ENCODE measurements around the gene MORN4. TPM values are rescaled to one million over a fixed set of nuclear protein-coding genes. Genes with fewer than 3 reads are reported as not detected.

MORN4 gene
- total RNA-seq, 1 experiment from 2014 or later: 10.5 TPM

DNA sequence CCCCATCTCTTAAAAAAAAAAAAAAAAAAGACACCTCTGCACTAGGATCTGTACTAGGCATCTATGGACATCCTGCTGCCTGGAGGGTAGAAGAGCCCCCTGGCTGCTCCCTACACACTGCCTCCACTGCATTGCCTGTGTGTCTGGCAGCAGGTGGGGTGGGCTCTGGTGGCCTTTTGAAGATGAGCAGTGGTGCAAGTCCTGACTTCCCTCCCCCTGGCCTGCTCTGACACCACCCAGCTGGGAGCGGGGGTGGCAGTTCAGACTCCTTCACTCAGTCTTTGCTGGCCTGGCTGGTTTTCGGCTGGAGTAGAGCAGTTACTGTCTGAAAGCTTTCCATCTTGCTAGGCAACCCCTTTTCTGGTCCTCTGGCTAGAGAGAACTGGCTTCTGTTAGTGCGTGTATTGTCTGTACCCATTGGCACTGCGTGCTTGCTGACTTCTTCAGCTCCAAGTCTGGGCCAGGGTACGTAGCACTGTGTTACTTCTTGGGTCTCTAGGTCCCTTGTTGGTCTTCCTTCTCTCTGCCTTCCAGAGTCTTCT lies 26.1 kb downstream of the MORN4 start:
- DNase-seq (ENCODE audit: low read depth): no peak
- in situ Hi-C loops (cut with HindIII; ENCODE audit: low pct_unique_long_range_greater_than_20kb, low sequenced_read_pairs): no loop called here

DNA sequence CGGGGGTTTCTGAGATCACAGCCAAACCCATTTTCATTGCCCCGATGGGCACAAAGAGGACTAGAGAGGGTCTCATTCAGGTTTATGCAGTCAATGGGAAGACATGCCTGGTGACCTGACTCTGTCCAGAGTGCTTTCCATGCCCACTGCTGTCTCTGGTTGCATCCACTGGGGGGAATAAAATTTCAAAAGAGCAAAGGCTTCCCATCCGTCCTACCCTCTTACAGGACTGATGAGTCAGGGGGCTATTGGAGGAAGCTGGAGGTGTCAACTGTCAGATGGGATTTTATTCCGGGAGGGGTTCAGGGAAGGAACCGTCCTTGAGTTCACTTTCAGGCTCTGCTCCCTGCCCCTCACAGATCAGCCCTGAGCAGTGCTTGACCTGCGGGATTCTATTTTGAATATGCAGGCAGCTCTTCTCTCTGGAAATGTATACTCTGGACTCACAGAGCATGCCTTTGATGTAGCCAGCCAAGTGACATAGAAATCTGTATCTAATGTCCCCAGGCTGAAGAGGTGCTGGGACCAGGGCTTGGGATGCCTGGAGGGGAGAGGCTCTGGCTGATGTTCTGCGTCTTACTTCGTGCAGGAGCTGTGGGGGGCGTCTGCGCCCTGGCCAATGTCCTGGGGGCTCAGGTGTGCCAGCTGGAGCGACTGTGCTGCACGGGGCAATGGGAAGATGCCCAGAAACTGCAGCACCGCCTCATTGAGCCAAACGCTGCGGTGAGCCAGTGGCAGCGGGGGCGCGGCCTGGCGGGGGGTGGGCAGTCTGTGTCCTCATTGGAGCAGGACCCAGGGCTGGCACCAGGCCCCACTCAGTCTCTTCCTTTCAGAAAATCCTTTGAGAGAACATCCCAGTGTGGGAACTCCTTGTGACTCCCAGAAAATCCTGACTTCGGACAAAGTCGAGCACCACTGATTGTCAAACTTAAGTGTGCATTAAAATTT lies 31.8 kb downstream of the MORN4 start:
- no peak for DNase-seq (ENCODE audit: low read depth)
- in situ Hi-C loops (cut with HindIII; ENCODE audit: low pct_unique_long_range_greater_than_20kb, low sequenced_read_pairs): no loop called here

DNA sequence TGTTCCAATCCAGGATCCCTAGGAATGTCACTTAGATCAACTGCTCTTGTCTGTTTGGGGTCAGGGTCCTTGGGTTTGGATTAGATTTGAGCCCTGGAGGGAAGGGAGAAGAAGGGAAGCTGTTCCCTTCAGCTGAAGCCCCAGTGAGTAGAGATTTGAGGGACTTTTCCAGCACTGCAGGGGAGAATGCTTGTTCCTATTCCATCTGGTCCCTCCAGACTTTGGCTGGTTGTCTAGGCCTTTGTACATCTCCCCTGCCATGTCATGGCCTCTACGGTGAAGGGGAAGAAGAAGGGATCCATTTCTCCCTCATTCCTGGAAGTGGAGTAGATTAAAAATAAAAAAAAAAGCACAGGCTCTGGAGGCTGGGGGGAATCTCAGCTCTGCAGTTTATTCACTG lies 32.7 kb downstream of the MORN4 start:
- in situ Hi-C loops (cut with HindIII; ENCODE audit: low pct_unique_long_range_greater_than_20kb, low sequenced_read_pairs): no loop called here
- DNase-seq (ENCODE audit: low read depth): no peak

DNA sequence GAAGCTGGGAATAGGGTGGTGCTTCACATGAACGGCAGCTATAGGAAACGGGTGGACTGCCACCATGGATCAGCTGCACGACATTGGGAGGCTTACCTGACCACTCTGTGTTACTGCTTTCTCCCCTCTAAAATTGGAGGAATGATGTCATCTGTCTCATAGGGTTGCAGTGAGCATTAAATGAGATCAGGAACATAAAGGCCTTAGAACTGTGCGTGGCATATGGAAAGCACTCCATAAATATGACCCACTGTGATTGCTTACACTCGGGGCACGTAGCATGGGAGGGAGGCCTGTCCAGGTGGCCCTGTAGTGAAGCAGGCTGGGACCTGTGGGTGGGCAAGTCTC lies 34.1 kb downstream of the MORN4 start:
- no peak for DNase-seq (ENCODE audit: low read depth)
- in situ Hi-C loops (cut with HindIII; ENCODE audit: low pct_unique_long_range_greater_than_20kb, low sequenced_read_pairs): no loop called here

DNA sequence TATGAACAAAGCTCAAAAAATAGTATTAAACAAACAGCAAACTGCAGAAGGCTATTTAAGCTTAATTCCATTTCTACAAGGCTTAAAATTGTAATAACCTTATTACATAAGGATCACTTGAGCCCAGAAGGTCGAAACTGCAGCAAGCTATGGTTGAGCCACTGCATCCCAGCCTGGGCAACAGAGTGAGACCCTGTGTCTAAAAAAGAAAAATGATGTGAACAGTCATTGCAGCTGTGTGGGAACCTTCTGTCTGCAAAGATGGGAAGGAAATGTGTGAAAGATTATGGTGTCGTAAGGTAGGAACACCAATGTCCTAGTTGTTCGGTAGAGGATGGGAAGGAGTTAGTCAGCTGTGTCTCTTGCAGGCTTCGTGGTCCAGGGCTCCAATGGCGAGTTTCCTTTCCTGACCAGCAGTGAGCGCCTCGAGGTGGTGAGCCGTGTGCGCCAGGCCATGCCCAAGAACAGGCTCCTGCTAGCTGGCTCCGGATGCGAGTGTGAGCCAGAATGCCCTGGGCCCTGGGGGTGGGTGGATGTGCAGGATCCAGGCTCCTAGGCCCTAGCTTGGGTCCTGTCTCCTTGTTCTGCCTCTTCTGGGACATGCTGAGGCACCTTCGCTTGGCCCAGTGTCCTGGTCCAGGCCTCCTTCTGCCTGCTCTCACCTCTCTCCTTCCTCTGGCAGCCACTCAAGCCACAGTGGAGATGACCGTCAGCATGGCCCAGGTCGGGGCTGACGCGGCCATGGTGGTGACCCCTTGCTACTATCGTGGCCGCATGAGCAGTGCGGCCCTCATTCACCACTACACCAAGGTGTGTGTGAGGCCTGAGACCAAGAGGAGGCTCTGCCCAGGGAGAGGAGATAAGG lies 34.7 kb downstream of the MORN4 start:
- in situ Hi-C loops (cut with HindIII; ENCODE audit: low pct_unique_long_range_greater_than_20kb, low sequenced_read_pairs): no loop called here
- no peak for DNase-seq (ENCODE audit: low read depth)

DNA sequence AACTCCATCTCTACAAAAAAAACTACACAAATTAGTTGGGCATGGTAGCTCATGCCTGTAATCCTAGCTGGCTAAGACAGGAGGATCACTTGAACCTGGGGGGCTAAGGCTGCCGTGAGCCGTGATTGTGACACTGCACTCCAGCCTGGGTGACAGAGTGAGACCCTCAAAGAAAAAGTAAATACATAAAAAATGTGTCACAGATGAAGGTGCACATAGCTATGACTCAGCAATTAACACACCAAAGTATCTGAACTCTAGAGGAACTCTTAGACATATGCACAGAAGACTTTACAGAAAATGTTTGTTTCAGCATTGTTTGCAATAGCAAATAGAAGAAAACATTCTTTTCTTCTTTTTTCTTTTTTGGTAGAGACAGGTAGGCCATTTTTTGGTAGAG lies 35.5 kb downstream of the MORN4 start:
- DNase-seq (ENCODE audit: low read depth): peak; percentile 41
- in situ Hi-C loops (cut with HindIII; ENCODE audit: low pct_unique_long_range_greater_than_20kb, low sequenced_read_pairs): no loop called here

DNA sequence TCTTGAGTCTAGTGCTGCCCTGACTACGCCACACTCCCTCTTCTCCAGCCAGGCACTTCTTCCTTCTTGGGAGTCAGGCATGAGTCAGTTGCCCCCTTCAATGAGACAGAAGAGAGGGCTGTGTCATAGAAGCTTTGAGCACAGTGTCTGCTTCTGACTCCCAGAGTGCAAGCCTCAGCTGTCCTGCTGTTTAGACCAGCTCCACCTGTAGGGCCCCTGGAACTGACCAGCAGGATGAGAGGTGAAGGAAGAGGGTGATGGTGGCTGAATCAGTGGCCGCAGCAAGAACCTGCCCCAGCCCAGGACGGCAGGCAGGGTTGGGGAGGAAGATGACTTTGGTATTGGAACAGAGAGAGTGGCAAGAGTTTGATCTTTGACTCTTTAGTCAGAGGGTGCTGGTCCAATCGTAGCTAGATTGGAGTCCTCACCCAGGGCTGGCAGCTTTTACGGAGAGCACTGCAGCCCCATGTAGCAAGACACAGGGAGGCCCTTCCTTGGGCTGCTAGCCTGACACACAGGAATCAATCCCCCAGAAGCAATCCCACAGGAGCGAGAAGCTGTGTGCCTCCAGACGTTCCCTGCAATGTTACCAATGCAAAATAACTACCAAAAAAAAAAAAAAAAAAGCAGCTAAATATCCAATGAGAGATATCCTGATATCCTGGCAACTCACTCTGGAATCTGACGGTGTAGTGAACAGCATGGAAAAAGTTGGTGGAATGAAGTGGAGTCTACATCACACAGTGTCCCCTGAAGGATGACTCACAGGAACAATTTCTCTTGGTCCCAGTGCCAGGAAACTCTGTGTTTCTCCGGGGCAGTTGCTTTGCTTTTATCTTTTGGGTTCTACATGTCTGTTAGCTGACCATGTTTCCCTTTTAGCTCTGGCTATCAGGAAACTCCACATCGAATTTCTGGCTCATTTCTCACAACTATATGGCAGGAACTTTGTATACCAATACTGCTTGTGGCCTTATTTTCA lies 36.9 kb downstream of the MORN4 start:
- DNase-seq (ENCODE audit: low read depth): peak; percentile 85
- in situ Hi-C loops (cut with HindIII; ENCODE audit: low pct_unique_long_range_greater_than_20kb, low sequenced_read_pairs): no loop called here

DNA sequence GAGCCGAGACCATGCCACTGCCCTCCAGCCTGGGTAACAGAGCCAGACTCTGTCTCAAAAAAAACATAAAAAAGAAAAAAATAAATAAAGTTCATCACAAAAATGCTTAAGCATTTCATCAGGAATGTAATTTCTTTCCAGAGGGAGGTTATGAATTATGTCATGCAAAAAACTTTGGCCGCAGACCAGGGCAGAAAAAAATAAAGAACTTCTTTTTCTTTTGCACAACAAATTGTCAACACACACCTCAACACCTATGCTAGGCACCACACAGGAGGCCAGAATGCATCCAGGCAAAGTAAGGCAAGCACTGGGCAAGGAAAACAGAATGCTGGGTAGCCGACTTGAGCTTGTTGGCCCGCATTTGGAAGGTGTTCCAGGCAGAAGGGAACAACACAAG lies 39.9 kb downstream of the MORN4 start:
- no peak for DNase-seq (ENCODE audit: low read depth)
- in situ Hi-C loops (cut with HindIII; ENCODE audit: low pct_unique_long_range_greater_than_20kb, low sequenced_read_pairs): no loop called here

DNA sequence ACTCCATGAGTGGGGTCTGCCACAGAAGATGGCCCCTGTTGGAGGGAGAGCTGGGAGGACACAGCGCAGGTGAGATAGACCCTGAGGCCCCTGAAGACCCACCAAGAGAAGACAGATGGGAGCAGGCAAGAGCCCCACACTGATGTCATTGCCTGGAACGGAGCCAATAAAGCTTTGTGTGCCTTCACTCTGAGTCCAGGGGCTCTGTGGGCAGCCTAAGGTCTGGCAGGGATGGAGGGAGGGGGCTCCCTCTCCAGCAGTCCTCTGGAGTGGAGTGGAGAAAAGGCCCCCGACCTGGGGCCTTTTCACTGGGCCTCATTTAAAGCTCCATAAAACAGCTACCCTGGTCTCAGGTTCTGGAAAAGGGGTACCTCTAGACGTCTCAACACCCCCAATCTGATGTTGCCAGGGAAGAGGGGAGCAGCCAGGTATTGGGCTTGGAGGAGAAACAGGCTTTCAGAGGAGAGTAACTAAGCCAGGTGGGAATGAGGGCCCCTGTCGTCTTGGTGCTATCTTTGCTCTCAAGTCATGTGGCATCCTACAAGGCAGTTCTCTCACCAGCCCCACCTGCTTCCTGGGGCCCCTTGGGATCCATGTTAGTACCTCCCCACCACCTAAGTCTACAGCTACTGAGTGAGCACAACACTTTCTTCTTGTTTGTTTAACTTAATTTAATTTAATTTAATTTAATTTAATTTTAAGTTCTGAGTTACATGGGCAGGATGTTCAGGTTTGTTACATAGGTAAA lies 42.4 kb downstream of the MORN4 start:
- in situ Hi-C loops (cut with HindIII; ENCODE audit: low pct_unique_long_range_greater_than_20kb, low sequenced_read_pairs): no loop called here
- no peak for DNase-seq (ENCODE audit: low read depth)

DNA sequence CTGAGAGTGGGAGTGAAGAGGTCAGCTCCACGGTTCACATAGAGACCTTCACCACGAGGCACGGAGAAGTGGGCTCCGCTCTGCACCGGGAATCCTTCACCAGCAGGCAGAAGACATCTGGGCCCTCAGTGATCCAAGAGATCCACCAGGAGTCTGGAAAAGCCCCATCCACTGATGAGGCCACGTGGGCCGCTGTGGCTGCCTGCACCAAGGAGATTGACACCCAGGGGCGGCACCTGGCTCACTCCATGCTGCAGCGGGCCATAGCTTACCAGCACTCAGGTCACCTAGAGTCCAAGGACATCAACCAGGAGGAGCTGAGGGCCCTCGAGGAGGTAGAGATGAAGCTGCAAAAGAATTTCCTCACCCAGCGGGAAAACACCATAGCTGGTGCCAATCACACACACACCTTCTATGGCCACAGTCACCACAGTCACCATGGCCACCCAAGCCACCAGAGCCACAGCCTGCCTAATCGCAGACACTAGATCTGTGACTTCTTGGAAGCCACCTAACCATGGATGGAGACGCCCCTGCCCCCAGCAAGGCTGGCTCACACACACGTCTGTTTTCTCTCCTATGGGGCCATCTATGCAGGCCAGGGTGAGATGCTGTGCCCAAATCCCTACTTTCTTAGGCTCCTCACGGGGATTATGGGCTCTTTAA lies 43.1 kb downstream of the MORN4 start:
- in situ Hi-C loops (cut with HindIII; ENCODE audit: low pct_unique_long_range_greater_than_20kb, low sequenced_read_pairs): no loop called here
- no peak for DNase-seq (ENCODE audit: low read depth)

DNA sequence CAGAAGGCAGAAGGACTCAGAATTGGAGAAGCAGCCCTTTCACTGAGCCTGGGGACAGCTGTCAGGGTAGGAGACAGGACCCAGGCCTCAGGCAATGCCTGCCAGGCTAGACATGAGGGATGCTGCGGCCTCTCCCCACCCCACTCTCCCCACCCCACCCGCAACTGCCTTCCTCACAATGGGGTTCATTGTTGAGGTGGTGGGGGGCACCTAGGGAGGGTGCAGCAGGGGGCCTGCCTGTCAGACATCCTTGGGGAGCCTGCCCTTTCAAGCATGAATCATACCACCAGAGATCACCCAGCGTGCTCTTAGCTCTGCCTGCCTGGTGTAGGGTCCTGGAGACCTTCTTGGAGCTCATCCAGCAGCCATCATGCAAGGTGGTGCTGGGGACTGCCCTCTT lies 43.8 kb downstream of the MORN4 start, which contains the start of gene C10orf62:
Gene C10orf62, plus strand, starts transcription at position 243 of the 400 bp plus-strand sequence. CDS start 177 bp downstream, outside the sequence.
- in situ Hi-C loops (cut with HindIII; ENCODE audit: low pct_unique_long_range_greater_than_20kb, low sequenced_read_pairs): no loop called here

DNA sequence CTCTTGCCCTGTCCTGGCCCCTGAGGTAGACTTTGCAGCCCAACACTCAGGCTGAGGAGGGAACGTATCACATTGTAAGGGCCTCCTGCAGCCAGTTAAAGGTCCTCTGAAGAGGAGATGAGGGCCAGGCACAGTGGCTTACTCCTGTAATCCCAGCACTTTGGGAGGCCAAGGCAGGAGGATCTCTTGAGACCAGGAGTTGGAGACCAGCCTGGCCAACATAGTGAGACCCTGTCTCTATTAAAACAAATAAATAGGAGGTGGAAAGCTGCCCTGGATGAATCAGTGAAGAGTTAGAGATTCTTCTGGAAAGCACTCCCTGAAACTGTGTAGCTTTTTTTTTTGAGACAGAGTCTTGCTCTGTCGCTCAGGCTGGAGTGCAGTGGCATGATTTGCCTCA lies 46.1 kb downstream of the MORN4 start:
- in situ Hi-C loops (cut with HindIII; ENCODE audit: low pct_unique_long_range_greater_than_20kb, low sequenced_read_pairs): no loop called here
- no peak for DNase-seq (ENCODE audit: low read depth)

More for the DNA sequence above, 43.8 kb downstream of the MORN4 start, which contains the start of gene C10orf62:
- no peak for DNase-seq (ENCODE audit: low read depth)

DNA sequence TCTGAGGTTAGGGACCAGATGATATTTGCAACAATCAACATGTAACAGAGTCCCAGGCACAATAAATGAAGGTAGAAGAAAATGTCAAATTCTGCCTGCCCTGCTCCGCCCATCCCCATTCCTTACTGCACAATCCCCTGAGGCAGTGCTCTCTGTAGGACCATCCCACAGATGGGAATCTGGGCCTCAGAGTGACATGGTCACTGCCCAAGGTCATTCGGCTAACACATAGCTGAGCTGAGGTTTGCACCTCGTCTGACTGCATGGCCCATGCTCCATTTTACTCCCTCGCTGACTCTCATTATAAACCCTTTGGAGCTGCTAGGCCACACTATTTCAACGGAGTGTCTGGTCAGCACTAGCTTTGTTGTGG lies 47.9 kb downstream of the MORN4 start:
- in situ Hi-C loops (cut with HindIII; ENCODE audit: low pct_unique_long_range_greater_than_20kb, low sequenced_read_pairs): no loop called here

DNA sequence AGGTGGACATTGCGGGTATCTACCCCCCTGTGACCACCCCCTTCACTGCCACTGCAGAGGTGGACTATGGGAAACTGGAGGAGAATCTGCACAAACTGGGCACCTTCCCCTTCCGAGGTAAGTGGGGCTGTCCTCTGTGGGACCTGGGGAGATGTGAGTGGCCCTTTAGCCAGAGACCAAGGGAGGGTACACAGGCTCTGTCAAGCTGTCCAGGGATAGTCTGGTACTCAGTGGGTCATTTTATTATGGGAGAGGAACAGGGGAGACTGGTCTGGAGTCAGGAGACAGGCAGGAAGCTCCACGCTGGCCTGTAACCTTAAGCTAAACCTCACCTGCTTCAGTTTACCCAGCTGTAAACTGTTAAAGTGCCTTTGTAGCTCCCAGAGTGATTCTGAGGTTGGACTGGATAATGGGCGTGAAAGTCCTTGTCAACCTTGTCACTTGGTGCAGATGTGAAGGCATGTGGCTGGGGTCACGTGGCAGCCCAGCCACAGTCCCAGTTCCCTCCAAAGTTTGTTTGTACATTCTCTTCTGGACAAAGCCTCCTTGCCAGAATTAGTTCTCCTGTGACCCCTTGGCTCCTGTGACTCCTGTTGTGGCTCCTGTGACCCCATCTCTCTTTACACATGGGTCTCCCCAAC lies 48.4 kb downstream of the MORN4 start:
- DNase-seq (ENCODE audit: low read depth): no peak
- in situ Hi-C loops (cut with HindIII; ENCODE audit: low pct_unique_long_range_greater_than_20kb, low sequenced_read_pairs): no loop called here

More for the DNA sequence above, 47.9 kb downstream of the MORN4 start:
- no peak for DNase-seq (ENCODE audit: low read depth)

DNA sequence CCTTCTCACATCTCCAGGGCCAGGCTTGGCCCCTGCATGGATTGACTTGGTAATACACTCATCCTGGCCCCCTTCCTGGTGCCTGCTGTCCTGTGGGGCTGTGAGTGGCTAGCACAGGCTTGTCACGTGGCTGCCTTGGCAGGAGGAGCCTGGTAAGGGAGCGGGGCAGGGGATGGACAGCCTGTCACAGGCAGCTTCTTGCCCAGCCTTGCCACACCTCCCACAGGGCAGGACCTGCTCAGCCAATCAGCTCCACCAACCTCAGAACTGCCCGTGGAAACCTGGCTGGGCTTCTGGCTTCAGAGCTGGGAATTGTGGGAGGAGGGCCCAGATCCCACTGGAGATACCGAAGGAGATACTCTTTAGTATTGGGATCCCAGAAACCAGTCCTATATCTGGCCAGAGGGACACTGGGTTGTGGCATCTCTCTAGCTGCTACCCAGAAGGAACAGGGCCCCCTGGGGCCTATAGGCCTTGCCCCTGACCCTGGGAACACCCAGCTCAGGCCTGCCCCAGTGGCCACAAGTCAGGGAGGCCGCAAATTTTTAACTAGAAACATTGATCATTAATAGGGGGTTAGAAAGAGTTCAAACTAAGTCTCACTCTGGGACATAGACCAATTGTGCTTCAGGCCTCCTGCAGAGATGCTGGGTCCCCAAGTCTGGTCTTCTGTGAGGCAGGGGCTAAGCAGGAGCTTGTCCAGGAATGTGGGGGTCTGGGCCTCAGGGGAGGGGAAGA lies 49.1 kb downstream of the MORN4 start, which contains the start of gene HOGA1:
Gene HOGA1, plus strand, starts transcription at position 330 of the 738 bp plus-strand sequence. Its CDS starts 315 bp downstream, at position 645.
- DNase-seq (ENCODE audit: low read depth): peak; percentile 97

More for the DNA sequence above, 49.1 kb downstream of the MORN4 start, which contains the start of gene HOGA1:
- in situ Hi-C loops (cut with HindIII; ENCODE audit: low pct_unique_long_range_greater_than_20kb, low sequenced_read_pairs): no loop called here
